Activated CD8-positive, alpha-beta memory T cell treated with anti-CD3 and anti-CD28 coated beads, Interleukin-2, amount 50 U/mL, for 4 hours (primary cell): ENCODE data around the gene SCD.
A peak's percentile ranks its signal among the peaks of the same experiment; 100 is the strongest.
"Not testable (repeated sequence)": the region's sequence is repeated elsewhere in the genome, so short reads cannot be mapped to it uniquely, and the experiment has no call there.

ENCODE experiments used
- DNase-seq: peaks from one replicate; pipeline ENCODE4 v3.0.0-alpha.2; 2020

Gene SCD

GRCh38 chr10:100346765-100347567 is at the start of gene SCD:
Gene SCD, plus strand, starts transcription at chr10:100347233. Its CDS starts 272 bp downstream, at chr10:100347505.
- peak; percentile 74 for DNase-seq

- DNase-seq = no peak
Observed at GRCh38 chr10:100297242-100297641, 49.8 kb upstream of the SCD start.

GRCh38 chr10:100301123-100301522 is 45.9 kb upstream of the SCD start:
- not testable (repeated sequence) for DNase-seq

- no peak for DNase-seq
Observed at GRCh38 chr10:100303724-100304319, 43.2 kb upstream of the SCD start.

GRCh38 chr10:100304414-100304813 is 42.6 kb upstream of the SCD start:
- no peak for DNase-seq

- no peak for DNase-seq
Observed at GRCh38 chr10:100306861-100307260, 40.2 kb upstream of the SCD start.

DNA sequence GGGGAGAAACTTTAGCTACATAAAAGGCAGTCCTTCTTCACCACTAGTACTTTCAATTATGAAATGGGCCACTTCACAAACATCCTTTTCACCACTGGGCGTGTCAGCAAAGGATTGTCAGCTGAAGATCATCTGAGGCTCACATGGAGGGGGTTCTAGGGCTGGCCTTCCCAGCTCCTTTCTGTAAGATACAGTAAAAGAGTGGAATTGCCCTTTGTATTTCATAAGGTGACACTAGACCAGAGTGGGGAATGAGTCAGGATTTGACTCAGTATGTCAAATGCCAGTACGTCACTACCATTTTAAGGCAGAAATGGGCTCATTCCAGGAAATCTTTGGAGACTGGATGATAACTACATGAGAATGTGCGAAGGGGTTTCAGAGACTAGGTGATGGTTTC is 39.3 kb upstream of the SCD start:
- no peak for DNase-seq

- DNase-seq = no peak
Observed at GRCh38 chr10:100311298-100311697, 35.7 kb upstream of the SCD start.

- DNase-seq = no peak
Observed at GRCh38 chr10:100315615-100316014, 31.4 kb upstream of the SCD start.

DNA sequence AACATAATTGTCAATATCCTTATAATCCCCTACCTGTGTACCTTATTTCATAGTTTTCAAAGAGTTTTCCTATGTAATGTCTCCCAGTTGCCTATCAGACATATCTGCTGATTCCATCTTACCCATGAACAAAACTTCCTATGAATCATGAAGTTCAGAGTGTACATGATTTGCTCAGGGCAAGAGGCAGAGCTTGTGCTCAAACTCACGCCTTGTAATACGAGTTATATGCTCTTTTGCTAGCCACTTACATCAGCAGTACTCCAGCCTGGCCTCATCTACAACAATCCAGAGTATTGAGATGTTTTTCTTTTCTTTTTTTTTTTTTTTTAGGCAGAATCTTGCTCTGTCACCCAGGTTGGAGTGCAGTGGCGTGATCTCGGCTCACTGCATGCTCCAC is 28.8 kb upstream of the SCD start:
- DNase-seq = no peak

DNA sequence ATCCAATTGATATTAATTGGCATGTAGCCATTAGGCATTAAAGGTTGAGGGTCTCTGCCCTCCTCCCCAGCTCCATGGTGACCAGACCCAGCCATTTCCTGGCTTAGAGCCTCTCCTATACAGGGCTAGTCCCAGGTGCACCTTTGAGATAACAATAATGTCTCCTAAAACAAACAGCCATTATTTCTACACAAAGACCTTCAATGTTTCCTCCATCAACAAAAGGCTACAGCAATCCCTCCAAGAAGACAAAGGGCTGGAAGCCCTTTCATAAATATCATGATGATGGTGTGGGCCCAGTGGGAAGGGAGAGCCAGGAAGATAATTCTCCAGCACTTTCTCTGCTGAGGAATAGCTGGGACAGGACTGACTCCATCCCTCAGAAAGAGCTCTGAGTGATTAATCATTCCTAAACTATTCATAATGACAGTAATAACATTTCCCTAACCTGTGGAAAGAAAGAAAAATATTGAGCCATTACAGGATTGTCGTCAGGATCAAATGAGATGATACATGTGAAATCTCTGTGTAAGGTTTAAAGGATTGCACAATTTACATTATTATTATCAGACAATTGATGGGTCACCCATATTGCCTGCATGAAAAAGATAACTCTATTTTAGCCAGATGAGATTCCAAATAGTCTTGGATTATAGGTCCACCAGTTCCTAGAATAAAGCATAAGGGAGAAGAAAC is 27.2 kb upstream of the SCD start:
- no peak for DNase-seq

- DNase-seq = no peak
Observed at GRCh38 chr10:100325158-100325557, 21.9 kb upstream of the SCD start.

- no peak for DNase-seq
Observed at GRCh38 chr10:100327007-100327717, 19.9 kb upstream of the SCD start.

DNA sequence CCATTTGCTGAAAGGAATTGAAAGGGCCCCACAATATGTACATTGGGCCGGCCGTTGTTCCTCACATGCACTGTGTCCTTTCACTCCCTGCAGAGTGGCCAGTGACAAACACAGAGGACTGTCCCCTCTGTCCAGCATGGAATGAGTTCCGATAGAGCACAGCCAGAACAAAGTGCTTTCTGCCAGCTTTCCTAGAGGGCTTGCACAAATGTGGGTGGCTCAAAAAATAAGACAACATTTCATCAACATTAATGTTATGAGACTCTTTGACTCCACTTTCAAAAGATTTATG is 19.4 kb upstream of the SCD start:
- DNase-seq = no peak

- no peak for DNase-seq
Observed at GRCh38 chr10:100328198-100328597, 18.8 kb upstream of the SCD start.

DNA sequence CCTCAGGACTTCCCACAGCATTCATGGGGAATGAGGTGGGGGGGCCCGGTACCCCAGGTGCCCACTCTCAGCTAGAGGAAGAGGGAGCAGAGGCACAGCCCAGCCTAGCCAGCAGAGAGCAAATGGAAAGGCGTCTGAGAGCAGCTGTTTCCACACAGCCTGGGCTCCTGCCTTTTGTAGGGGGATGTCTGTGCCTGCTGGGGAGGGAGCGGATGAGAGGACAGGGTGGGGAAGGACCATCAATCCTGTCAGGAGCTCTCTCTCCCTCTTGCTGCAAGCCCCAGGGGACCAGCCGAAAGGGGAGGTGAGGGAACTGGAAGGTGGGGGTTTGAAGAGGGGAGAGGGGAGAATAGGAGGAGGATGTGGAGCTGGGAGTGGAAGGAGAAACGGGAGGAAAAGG is 17.0 kb upstream of the SCD start, which contains the start of gene PKD2L1:
PKD2L1 (minus strand) TSS at position 150 of the 400 bp plus-strand sequence; CDS start at position 25, 125 bp downstream.
- no peak for DNase-seq

DNA sequence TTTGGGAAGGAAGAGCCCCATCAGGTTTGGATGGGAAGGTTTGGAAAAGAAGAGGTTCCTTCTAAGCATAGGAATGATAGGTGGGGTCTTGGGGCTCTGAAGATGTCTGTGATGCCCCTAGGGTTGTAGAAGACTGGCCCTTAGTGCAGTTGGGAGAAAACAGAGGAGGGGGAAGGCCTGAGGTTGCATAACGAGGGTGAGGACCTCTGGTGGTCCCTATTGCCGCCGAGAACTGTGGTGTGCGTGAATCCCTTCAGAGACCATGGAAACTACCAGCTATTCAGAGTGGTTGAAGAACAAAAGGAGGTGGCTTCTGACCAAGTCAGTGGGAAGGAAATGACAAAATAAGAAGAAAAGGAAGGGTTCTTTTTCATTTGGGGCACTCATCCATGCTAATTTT is 13.9 kb upstream of the SCD start:
- DNase-seq = no peak

DNA sequence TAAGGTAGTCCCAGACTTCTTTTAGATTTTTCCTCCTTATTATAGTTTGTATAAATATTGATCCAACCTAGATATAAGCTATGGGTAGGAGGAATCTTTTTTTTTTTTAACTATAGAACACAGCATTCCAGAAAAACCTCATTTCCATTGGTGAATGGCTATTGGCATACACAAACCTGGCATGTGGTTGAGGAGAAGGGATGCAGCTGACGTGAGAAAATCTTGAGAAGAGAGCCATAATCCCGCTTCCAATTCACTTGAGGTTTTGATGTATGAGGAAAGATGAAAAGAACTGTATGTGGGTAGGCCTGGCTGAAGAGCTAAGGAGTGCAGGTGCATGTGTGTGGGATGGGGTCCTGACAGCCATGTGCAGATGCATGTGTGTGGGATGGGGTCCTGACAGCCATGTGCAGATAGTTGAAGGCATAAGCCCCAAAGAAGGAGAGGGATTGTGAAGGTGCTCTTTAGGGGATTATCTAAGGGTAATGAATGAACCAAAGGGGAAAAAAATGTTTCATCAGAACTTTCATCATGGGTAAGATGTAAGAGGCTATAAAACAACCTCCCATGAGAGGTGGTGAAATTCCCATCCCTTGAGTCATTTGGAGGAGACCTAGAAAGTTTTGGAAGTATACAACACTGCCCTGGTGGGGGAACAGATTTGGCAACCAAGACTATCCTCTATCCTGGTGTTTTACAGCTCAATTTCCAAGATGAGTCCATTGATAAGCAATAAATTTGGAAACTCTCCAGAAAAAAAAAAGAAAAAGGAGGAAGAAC is 13.2 kb upstream of the SCD start:
- no peak for DNase-seq

DNA sequence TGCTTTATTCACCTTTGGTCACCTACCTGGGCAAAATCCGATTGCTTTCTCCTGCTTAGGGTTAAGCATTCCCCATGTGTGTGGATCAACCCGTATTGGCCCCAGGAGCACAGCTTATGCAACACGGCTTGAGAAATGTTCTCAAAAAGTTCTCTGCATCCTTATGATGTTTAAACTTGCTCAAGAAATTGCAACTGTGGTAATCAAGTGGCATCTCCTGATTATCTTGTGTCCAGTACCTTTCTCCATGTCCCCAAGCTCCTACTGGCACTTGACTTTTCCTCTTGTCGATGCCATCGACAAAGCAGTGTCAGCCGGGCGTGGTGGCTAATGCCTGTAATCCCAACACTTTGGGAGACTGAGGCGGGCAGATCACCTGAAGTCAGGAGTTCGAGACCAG is 12.3 kb upstream of the SCD start:
- no peak for DNase-seq

DNA sequence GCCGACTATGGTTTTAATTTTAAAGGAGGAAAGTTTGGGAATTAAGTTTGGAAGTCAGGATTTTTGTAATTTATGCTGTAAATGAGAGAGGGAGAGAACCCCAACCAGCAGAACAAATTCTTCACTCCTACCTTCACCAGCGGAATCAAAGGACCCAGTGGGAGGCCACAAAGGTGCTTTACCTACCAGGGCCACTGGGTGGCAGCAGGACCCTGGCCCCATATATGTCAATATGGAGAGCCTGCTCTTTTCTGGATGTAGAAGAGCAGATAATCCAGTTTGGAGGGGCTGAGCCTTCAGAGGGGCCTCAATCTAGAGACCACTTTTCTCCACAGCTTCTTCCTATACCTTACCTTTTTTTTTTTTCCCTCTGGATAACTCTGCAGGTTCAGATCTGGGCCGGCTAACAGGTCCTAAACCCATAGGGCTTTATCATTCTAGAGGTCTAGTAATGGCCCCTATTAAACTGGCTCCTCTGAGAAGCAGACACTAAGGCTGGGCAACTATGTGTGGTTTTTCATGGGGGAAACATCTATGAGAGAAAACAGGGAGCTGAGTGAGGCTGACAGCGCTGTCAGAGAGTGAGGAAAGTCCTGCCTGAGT is 8.5 kb upstream of the SCD start:
- DNase-seq = peak; percentile 86

DNA sequence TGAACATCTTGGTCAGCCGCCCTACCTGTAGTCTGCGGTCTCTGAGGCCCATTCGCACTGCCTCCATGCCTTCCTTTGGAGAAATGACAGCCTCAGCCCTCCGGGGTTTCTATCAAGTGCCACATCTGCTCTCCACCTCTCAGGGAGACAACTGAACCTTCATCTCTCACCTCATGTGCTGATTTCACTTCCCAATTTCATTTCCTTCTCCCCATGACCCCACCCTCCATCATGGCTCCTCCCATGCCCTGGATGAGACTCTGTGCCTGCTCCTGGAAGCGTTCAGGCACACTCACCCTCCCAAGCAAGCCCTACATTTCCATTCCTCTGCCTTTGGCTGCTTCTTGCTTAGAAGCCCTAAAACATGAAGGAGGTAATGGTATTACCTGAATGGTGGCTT is 7.8 kb upstream of the SCD start:
- no peak for DNase-seq
